ENCODE data around the gene ETV6.

The ETV6 gene

DNA sequence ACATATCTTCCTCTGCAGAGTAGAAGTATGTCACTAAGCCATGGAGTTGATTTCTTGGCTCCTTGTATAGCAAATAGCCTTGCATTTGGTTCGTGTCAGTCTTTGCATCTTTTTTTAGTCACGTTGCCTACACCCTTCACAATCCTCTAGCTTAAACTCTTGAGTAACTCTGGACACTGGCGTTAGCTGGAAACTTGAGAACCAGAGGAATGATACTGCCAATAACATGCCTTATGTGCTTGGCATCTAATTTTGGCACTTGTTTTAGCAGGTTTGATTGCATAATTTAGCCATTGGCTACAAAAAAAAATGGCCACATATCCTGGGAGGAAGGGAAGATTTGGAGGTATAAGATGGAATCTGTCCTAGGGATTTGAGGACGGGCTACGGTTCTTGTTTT, 136.2 kb downstream of the ETV6 start:
- no peak for DNase-seq

DNA sequence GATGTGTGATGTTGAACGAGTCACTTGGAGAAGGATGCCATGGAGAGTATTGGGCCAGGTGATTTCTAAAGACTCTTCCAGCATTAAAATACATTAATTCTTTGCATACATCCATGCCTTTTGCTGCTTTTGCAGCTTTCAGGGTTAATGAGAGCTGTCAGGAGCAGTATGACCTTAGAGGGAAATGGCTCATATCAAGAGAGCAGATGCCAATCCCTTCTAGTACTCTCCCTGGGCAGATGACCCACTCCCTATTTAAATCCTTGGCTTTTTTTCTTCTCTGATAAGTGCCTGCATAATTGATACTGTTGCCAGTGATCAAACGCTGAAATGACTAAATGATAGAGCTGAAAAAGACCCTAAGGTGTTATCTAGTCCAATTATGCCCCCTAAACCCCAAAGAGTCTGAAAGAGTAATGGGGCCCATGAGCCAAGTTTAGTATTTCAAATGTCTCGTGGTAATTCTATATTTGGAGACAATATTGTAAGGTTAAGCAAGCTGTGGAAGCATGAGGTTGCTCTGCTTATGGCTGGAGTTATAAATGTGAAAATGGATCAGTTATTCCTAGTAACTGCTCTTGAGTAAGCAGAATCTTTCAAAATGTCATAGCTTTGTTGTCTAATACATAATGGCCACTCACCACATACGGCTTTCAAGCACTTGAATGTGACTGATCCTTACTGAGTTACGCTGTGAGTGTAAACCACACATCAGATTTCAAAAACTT, 137.3 kb downstream of the ETV6 start:
- no peak for DNase-seq

DNA sequence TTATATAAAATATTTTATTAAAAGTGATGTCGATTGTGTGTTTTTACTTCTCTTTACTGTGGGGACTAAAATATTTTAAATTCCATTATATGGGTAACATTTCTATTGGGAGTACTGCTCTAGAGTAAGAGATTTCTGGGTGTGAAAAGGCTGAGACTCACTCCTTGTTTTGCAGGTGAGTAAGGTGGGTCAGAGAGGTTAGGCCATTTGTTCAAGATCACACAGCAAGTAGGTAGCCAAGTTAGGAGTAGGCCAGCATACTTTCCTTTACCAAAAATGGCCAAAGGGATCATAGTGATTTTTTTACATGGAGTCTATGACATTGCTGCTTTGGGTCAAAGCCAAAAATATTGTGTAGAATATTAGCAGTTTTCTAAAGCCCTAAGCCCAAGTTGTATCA, 138.0 kb downstream of the ETV6 start:
- no peak for DNase-seq

DNA sequence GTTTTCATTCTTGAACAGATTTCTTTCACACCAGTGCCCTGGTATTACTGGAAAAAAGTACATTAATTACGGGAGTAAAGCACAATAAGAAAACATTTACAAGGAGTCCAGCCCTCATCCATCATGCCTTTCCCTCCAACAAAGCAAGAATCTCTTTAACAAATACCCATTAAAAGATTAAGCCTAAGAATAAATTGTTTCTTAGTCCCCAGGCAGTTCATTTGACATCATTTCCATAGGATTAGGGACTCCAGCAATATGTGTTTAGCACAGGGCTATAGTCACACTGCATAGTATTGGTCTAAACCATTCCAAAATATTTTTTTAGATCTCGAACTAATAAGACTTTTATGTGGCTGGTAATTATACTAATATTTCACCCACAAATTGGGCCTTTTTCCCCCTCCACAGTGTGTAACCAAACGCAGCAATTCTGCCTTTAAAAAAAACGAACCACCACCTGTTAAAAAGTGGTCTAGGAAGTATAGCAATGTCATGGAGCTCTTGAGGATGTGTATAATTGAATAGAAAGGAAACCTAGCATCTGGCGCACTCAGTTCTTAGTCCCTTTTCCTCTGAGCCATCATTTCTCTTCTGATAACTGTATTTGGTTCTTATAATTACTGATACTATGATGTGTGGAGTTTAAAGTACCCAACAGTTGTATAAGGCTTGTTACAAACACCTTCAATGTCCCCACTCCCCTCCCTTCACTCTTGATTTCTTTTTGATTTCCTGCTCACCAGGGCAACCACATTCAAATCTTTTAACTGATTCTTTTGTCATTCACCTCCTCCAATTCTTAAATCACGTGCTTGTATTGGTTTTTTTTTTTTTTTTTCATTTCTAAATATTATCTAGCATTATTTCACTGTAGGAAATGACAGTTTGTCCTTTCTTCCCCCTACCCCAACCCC, 138.7 kb downstream of the ETV6 start:
- no peak for DNase-seq

DNA sequence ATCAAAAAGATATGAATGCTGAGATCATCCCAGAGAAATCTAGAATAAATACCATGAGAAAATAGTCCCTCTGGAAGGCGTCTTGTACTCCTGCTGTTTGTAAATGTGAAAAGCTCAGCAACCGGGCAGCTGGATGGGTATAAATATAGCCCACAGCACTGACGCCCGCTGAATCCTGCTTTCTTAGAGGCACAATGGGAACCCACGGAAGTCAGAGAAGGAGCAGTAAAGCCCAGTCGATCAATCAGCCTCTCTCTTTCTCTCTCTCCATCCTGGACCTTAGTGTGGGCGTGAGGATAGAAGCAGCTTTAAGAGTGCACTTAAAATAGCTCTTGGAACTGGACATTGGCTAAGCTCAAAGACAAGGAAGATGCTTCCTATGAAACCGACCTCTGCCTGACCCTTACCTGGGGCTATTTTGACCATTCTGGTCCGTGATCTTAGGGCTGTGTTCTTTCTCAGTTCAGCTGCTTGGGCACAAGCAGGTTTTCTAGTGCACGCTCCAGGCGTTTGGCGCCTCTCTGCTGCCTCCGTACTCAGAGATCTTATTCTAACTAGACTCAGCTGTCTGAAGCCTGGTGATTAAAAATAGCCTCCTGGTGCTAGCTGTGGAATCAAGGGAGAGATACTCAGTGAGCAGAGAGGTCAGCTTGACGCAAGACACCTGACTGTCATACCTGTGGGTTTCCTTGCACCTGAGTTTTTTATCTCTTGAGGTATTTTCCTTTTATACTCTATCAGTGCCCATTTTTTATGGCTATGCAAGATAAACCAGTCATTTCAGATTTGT, 144.6 kb downstream of the ETV6 start:
- DNase-seq = no peak

DNA sequence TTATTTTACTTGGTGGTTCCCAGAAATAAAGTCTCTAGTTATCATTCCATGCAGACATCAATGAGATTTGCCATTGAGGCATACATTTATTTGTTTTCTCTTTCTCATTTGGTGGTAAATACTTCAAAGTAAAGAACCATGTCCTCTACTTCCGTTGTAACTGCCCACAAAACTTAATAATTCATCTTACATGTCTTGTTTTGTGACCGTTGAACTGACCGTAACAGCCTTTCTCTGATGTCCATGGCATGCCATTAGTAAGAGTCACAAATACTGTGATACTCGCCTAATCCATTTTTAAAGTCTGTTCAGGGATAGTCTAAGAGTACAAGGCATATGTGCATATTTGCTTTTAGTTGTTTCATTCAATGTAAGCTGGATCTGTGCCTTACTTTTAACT, 145.3 kb downstream of the ETV6 start:
- no peak for DNase-seq

DNA sequence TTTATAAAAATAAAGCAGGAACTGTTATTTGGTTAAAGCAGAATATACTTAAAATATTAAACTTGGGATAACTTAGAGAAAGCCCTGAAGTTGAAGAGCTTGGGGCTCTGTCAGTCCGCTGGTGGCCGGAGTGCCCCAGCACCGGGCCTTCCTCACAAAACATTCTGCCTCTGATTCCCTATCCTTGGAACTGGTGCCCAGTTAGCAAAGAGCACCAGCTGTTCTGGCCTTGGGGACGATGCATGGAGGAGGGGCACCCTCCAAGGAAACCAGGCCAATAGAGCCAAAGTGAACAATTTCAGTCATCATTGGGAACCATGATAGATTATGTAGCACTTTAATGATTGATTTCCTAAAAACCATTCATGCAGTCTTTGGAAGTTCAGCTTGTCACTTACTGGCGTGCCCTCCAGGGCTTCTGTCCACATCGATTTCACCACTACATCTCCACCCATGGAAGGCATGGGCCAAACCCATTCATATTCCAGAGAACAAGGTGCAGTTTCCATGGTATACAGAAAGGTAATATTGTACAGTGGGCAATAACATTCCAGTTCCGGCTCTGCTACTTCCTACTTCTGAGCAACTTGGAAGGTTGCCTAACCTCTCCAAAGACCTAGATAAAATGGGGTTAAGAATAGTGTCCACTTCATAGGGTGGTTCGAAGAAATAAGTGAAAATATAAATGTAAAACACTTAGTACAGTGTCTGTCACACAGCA, 145.9 kb downstream of the ETV6 start:
- DNase-seq = no peak

DNA sequence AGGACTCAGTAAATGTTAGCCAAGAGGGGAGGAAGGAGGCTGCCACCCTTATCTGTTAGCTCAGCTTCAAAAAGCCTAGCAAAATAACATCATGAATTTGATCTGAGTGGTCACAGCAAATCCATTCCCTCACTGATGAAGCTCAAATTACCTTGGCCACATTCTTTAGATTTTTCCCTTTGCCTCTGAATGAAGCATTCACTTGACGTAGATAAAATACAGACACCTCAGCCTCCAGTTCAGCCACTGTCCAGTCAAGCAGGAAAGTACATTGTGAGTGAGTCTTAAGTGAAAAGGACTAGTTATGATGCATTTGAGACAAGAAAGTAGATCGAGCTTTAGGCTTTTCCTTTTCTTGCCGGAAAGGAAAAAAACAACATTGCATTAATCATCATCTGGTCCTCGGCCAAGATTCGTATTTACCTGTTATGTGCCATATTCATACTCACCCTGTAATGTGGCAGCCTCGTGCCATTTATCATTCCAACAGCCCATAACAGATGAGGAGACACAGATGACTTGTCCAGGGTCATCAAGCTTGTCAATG, 146.5 kb downstream of the ETV6 start:
- DNase-seq = no peak

DNA sequence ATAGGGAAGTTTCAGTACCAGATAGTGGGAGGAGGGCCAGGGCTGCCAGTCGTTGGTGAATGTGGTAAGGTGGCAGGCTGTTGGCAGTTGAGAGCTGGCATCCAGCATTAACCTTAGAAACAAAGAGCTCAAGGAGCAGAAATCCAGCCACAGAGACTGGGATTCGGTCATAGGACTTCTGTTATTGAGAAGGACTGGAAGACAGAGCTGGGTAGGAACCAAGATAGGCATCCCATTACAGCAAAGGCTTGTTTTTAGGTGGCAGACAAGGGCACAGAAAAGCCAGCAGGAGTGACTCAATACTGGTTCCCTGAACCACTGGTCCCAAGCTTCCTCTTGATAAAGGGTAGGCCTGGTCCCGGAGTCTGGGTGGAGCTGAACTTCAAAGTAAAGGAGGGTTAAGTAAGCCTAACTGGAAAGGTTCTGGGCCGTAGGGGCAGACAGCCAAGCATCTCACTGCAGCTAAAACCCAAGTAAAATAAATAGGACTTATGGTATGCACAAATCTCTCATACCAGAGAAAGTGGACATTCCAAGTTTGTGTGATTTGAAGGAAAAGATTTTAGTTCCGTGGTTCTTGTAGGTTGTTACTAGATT, 147.9 kb downstream of the ETV6 start:
- DNase-seq = no peak

DNA sequence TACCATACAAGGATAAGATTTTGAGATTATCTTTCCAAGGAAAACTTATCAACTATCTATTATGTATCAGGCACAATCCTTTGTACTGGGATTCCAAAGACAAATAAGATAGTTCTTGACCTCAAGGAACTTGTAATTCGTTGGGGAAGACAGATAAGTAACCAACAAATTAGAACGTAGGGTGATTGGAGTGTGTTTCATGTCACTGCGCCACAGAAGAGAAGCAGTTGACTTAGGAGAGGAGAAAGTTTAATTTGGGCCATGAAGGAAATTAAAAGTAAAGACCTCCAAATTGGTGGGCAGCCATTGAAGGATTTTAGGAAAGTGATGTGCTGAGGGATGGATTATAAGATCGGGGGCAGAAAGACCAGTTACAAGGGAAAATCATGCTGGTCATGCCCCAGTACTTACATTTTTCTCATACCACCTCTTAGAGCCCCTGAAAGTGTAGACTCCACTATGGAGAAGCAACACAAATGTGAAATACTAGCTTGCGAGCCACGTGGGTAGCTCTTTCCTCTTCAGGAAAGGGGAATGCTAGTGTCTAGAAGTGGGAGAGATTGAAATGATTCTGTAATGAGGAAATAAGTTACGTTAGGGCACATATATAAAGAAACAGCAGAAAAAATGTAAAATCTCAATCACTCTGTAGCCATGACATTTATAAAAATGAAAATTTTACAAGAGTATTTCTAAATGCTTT, 148.7 kb downstream of the ETV6 start:
- DNase-seq = no peak

DNA sequence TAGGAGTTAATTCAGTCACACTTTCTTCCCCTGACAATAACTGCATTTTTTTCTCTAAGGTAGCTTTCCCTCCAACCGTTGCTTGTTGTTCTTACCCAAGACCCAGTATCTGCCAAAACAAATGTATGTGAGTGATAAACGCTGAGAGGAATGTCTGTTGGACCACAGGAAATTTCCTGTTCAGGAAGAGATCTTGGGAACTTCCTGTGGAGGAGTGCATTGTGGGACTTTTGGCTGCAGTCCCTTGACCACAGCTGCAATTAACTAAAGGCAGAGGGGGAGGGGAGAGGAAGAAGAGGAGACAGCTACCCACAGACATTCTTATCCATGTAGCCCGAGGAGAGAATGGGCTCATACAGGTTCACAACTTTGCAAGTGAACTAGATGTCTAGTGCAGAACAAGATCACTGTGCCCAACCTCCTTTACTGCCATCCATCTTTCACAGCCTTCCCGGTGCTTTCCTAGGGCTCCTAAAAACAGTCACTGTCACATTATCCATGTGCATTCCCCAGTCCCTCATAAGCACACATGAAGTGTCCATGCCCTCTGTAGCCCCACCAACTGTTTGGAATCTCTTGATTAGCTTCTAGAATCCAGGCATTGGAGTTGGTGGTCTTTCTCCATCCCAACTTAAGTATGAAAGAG, 149.5 kb downstream of the ETV6 start:
- DNase-seq = no peak

DNA sequence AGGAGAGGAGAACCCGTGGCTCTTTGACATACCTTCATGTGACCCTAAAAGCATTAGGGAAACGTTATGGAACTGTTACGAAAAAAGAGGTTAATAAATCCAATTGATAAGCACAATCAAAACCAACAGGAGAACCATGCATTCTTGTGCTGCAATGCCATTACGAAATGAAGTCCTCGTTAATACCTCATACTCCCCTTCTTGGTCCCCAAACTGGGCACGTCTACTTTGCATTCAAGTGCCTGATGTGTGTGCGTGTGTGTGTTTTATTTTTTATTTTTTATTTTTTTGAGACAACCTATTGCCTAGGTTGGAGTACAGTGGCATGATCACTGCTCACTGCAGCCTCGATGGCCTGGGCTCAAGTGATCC, 150.0 kb downstream of the ETV6 start:
- DNase-seq = no peak

DNA sequence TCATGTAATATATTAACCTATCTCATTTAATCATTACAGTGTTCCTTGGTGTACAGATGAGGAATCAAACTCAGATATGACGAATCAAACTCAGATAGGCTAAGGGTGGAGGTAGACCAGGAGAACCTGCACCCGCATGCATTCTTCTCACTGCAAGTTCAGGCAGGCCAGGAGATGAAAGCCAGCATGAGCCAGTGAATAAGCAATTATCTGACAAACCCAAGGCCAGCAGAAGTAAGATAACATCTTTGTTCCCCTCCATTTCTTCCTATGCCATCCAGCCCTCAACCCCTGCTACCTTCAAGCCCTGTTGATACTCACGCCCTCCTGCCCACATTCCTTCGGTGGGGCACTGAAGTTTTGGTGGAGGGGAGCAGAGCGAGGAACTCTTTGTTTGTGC, 152.2 kb downstream of the ETV6 start:
- no peak for DNase-seq

DNA sequence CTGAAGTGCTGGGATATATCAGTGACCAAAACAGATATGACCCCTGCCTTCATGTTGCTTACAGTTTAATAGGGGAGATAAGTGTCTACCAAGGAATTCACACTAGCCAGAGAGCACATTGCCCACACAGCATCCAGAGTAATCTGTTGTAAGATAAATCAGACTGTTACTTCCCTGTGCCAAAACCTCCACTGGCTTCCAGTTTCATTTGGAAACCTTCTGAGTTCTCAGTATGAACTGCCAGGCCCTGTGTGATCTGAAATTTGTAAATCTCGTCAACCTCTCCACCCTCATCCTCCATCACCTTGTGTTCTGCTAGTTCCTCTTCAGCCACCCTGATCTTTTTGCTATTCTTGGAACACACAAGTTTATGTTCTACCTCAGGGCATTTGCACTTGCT, 154.7 kb downstream of the ETV6 start:
- no peak for DNase-seq

DNA sequence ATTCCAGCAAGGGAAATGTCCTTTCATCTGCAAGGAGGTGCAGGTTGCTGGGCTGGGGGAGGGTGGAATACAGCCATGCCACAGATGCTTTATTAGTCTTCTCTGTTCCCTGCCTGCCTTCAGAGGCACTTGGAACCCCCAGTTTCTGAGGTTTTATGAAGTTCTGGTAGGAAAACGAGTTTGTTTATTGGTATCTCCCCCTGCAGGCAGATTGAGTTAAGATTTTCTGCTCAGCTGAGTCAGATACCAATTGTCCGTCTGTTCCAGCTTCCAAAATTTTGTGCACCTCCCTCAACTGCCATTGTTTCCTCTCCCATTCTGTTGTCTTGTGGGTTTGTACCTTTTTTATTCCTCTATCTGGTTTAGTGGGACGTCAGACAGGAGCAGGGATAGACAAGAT, 155.6 kb downstream of the ETV6 start:
- DNase-seq = no peak

DNA sequence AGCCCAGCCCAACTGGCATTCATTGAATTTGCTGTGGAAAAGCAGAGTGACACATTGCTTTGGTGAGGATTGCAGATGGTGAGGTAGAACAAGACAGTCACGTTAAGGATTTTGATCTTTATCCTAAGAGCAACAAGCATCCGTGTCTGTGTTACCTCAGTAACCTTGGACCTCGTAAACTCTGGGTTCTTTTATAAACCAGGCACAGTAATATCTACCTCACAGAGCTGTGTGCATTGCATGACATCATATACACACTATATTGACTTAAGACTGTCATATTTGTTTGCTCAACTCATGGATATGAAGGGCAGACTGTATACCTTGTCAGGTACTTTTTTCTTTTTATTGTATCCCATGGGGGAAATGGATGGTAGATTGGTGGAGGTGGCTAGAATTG, 156.2 kb downstream of the ETV6 start:
- DNase-seq = no peak

DNA sequence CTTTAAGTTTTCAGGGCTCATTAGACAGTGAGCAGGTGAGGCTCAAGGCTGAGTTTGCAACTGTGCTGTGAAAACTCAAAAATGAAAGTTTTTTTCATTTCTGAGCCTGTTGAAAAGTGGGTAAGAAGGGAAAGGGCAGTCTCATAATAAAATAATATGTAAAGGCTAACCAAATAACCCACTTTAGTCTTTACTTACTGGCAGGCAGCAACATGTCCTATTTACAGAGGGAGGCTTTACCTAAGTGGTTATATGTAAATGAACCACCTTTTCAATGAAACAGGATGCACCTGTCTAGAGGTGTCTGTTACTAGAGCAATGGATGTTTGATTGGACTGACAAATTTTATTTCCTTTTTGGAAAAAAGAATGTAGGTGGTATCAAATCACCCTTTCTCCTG, 158.0 kb downstream of the ETV6 start:
- DNase-seq = no peak

DNA sequence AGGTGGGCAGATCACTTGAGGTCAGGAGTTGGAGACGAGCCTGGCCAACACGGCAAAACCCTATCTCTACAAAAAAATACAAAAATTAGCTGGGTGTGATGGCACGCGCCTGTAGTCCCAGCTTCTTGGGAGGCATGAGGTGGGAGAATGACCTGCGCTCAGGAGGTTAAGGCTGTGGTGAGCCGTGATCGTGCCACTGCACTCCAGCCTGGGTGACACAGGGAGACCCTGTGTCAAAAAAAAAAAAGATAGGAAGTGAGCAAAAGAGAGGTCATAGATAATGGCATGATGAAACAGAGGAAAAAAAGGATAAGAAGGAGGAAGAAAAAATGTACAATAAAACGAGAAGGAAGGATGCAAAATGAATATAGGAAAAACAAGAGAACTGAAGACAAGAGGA, 159.5 kb downstream of the ETV6 start:
- no peak for DNase-seq

DNA sequence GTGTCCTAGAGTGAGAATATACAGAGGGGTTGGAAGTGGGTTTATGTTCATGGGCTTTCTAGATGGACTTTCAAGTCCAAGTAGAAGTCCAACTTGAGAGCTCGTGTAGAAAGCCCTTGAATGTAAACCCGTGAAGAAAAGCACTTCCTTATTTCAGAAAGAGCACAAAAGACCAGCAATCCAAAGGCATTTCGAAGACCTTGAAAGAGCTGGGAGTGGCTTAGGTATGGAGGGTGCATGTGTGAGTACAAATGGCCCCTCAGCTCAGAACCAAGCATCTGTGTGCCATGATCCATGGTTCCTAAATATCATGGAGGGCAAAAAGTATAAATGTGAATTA, 160.7 kb downstream of the ETV6 start:
- no peak for DNase-seq

DNA sequence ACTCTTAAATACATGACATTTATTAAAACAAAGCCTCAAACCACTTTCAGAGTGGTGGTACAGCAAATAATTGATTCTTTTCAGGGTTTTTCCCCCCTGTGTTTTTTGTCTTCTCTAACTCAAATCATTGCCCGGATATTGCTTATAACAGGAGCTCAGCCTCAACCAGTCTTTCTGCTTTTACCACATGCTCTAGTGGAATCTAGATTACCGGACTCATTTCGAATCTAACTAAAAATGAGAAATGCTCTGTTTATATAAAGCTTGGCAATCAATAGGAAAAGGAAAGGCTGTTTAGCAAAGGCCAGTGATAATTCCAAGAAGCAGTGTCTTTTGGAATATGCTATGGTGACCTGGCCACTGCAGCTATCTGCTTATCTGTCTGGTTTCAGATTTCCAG, 161.5 kb downstream of the ETV6 start:
- no peak for DNase-seq

DNA sequence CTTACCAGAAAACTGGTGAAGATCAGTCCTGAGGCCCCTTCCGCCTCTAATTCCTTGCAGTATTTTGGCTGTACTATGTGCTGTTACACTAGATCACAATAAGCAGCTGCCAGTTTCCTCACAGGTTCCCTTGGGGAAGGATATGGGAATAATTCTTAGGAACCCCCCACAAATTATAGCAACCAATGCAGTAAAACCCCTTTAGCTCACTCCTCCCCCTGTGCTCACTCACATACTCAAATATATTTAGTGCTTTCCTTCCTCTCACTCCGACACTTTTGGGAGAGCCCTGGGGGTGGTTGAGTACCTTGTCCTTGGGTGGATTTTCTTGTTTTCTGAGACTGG, 162.7 kb downstream of the ETV6 start:
- DNase-seq = no peak

Measured in CD4-positive, alpha-beta T cell treated with Interferon gamma for 1 hour (primary cell).